Transverse colon (tissue), 4 donors: ENCODE results near the gene CCDC89. TPM values are rescaled to one million over a fixed set of nuclear protein-coding genes. Genes with fewer than 3 reads are reported as not detected.

Experiments
- DNase-seq: peaks from one replicate; pipeline ENCODE4 v3.0.0-alpha.2; 2019
- H3K27ac ChIP-seq, 4 donors: fragments of 200-600 bp; sonication (generic); 2 replicates each; pipeline ENCODE4 v1.5.1; 2016 to 2018; ENCODE audit warnings: inconsistent platforms in 4 of 4
- H3K27me3 ChIP-seq: fragments of 200-600 bp; sonication (generic); 2 replicates; pipeline ENCODE4 v1.5.1; 2017; ENCODE audit warnings: inconsistent platforms
- H3K36me3 ChIP-seq, 4 donors: fragments of 200-600 bp; sonication (generic); 2 replicates each; pipeline ENCODE4 v1.5.1; 2017 to 2019; ENCODE audit warnings: inconsistent platforms in 4 of 4
- H3K4me1 ChIP-seq, 4 donors: fragments of 200-600 bp; sonication (generic); 2 replicates each; pipeline ENCODE4 v1.5.1; 2017 to 2020; ENCODE audit warnings: inconsistent platforms in 4 of 4
- H3K4me3 ChIP-seq, 4 donors: fragments of 200-600 bp; sonication (generic); 1 replicate in 1 of 4; 2 replicates in 3 of 4; pipeline versions ENCODE4 v1.5.1 to v1.6.1; 2017 to 2019; ENCODE audit warnings: inconsistent platforms in 4 of 4
- H3K9me3 ChIP-seq, 2 donors: fragments of 200-600 bp; sonication (generic); 2 replicates each; pipeline ENCODE4 v1.5.1; 2017 to 2019; ENCODE audit warnings: inconsistent platforms in 2 of 2
- CTCF ChIP-seq, 5 experiments: fragments of 200-600 bp in 3 of 5; fragments of 450-650 bp in 2 of 5; sonication (generic) in 3 of 5; IDR thresholded peaks; 1 replicate in 2 of 5; 2 replicates in 3 of 5; pipeline ENCODE4 v1.5.1; 2016 to 2017; ENCODE audit warnings: antibody characterized with exemption in 5 of 5, inconsistent platforms in 3 of 5, mild to moderate bottlenecking in 2 of 5, moderate library complexity in 1 of 5
- EP300 ChIP-seq: sonication (generic); formaldehyde crosslinking; IDR thresholded peaks from one replicate; pipeline ENCODE4 v1.6.1; 2017; ENCODE audit warnings: antibody characterized with exemption, low read depth
- POLR2A ChIP-seq: fragments of 450-650 bp; IDR thresholded peaks from one replicate; pipeline ENCODE4 v1.6.1; 2016; ENCODE audit warnings: antibody characterized with exemption, mild to moderate bottlenecking, moderate library complexity
- POLR2AphosphoS5 ChIP-seq, 3 donors: sonication (generic); formaldehyde crosslinking; IDR thresholded peaks; one replicate each; pipeline ENCODE4 v1.6.1; 2016; ENCODE audit warnings: antibody characterized with exemption in 3 of 3
- WGBS, 2 donors: methylation state at CpG; one replicate each; pipeline ENCODE4 v1.1.5; 2018; ENCODE audit warnings: low coverage in 1 of 2; 5-methylcytosine and 5-hydroxymethylcytosine counted together
- in situ Hi-C, 4 donors: fragments of 200-750 bp; cut with MboI; loops; one replicate each; pipeline versions ENCODE4 v1.15.0 to v1.15.1; 2017; ENCODE audit warnings: low sequenced_read_pairs in 3 of 4, low pct_ligation_motif_present in 1 of 4, low pct_unique_long_range_greater_than_20kb in 1 of 4
- intact Hi-C: fragments of 100-400 bp; cut with DNase I; formaldehyde crosslinking; loops from one replicate; pipeline ENCODE4 v1.15.1; 2023; ENCODE audit warnings: low total_unique reads
- total RNA-seq, 4 donors: library from RNA; depleted of rRNA; stranded (reverse); fragments of >200 nt; gene quantifications; one replicate each; pipeline ENCODE4 v1.1.0, GENCODE V29; 2016

Gene CCDC89
- total RNA-seq, 4 donors from 2014 or later: 1.00 to 9.6 (median 7.2) TPM

GRCh38 chr11:85697747-85698146, 11.8 kb upstream of the CCDC89 start:
- in situ Hi-C loops (no loop called here), intact Hi-C loops (no loop called here)
- no peak overlapping the region for H3K4me3 ChIP-seq
- H3K9me3 ChIP-seq: no peaks in the 10 kb centered on the region
- H3K27me3 ChIP-seq: no peaks in the 10 kb centered on the region
- WGBS, 2 donors: 95 to 98% methylated on average over 2 of the region's 2 CpGs
- no peak overlapping the region for H3K27ac ChIP-seq
- H3K4me1 ChIP-seq: peaks cover 0 to 5% (median 0%) of the 10 kb centered on the region in 4 donors
- no peak for DNase-seq
- TF ChIP-seq CTCF (IDR thresholded peaks at IDR 0.05) (no peak), POLR2AphosphoS5 (IDR thresholded peaks at IDR 0.05) (no peak), EP300 (no peak), POLR2A (no peak)
- no peaks in the 10 kb centered on the region for H3K36me3 ChIP-seq

- Histone ChIP-seq H3K27ac (no peak overlapping the region), H3K4me1 (peaks cover 0 to 5% (median 0%) of the 10 kb centered on the region in 4 donors), H3K36me3 (no peaks in the 10 kb centered on the region), H3K4me3 (no peak overlapping the region), H3K27me3 (no peaks in the 10 kb centered on the region), H3K9me3 (no peaks in the 10 kb centered on the region)
- DNase-seq: no peak
- in situ Hi-C loops (no loop called here), intact Hi-C loops (no loop called here)
- no peak for TF ChIP-seq CTCF (IDR thresholded peaks at IDR 0.05)
- no peak for TF ChIP-seq POLR2AphosphoS5 (IDR thresholded peaks at IDR 0.05)
- TF ChIP-seq EP300: no peak
- TF ChIP-seq POLR2A: no peak
Observed at GRCh38 chr11:85695546-85695945, 9.6 kb upstream of the CCDC89 start.

- intact Hi-C loops: no loop called here
- Histone ChIP-seq H3K27ac (peak overlapping the region in 1 of 4 donors; percentile 0), H3K36me3 (peaks cover 0 to 2% (median 0%) of the 10 kb centered on the region in 4 donors), H3K27me3 (no peaks in the 10 kb centered on the region), H3K4me1 (no peaks in the 10 kb centered on the region), H3K9me3 (no peaks in the 10 kb centered on the region), H3K4me3 (no peak overlapping the region)
- no peak for DNase-seq
- TF ChIP-seq POLR2AphosphoS5 (IDR thresholded peaks at IDR 0.05) (no peak), CTCF (IDR thresholded peaks at IDR 0.05) (peak; percentile 34 to 39 (median 38))
- in situ Hi-C loops: no loop called here
- 92 to 100% methylated on average over 1 of the region's 1 CpG for WGBS, 2 donors
Observed at GRCh38 chr11:85694385-85694980, 8.5 kb upstream of the CCDC89 start.

- intact Hi-C loops (no loop called here), in situ Hi-C loops (no loop called here)
- DNase-seq: no peak
- no peaks in the 10 kb centered on the region for H3K27me3 ChIP-seq
- peaks cover 0 to 2% (median 0%) of the 10 kb centered on the region in 4 donors for H3K36me3 ChIP-seq
- H3K4me1 ChIP-seq: peaks cover 3 to 29% (median 6%) of the 10 kb centered on the region in 4 donors
- WGBS, 2 donors: 63 to 75% methylated on average over 3 to 15 of the region's 15 CpGs
- H3K4me3 ChIP-seq: peak overlapping the region in 3 of 4 donors; percentile 15 to 39 (median 18)
- H3K27ac ChIP-seq: peak overlapping the region; percentile 75 to 86 (median 82)
- TF ChIP-seq POLR2AphosphoS5 (IDR thresholded peaks at IDR 0.05) (no peak), CTCF (IDR thresholded peaks at IDR 0.05) (no peak), POLR2A (no peak)
- H3K9me3 ChIP-seq: no peaks in the 10 kb centered on the region
Observed at GRCh38 chr11:85685125-85685819, 723 bp downstream of the CCDC89 start.
